ENCODE results near the gene TAF15.

- TF ChIP-seq CTCF (IDR thresholded peaks at IDR 0.05) (no peak), POLR2A (IDR thresholded peaks at IDR 0.05) (no peak)
These were observed 47.3 kb downstream of the TAF15 start for GRCh38 chr17:35856603-35857002.

Data from thyroid gland (tissue), 4 donors.